CD4-positive, alpha-beta T cell treated with Interleukin-6 for 4 hours (primary cell): ENCODE results near the gene MED12L.

Source experiments
- DNase-seq: peaks from one replicate; pipeline ENCODE4 v3.0.0-alpha.2; 2020; ENCODE audit warnings: mixed read lengths

Gene MED12L

GRCh38 chr3:151091685-151092345, 6.4 kb downstream of the MED12L start:
- DNase-seq, result no peak

- no peak for DNase-seq
Observed at GRCh38 chr3:151093148-151093547, 7.7 kb downstream of the MED12L start.

GRCh38 chr3:151093905-151094304, 8.4 kb downstream of the MED12L start:
- no peak for DNase-seq

- DNase-seq, result no peak
Observed at GRCh38 chr3:151096716-151097115, 11.3 kb downstream of the MED12L start.

DNA sequence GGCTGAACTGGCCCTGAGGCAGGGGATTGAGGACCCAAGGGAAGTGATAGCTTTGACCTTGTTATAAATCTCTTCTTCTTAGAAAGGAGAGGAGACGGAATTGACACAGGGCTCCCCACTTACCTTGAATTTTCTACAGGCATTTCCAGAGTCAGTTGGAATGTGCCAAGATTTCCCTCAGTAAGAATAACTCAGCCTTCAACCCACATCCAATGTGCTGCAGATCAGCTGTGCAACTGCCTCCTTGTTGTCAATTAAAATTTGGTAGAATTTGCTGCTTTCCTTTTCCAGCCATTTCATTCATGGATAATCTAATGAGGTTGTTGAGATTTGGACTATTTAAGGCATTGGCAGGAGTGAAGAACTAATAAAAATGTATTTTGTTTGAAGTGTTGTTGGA, 14.6 kb downstream of the MED12L start:
- DNase-seq, result no peak

DNA sequence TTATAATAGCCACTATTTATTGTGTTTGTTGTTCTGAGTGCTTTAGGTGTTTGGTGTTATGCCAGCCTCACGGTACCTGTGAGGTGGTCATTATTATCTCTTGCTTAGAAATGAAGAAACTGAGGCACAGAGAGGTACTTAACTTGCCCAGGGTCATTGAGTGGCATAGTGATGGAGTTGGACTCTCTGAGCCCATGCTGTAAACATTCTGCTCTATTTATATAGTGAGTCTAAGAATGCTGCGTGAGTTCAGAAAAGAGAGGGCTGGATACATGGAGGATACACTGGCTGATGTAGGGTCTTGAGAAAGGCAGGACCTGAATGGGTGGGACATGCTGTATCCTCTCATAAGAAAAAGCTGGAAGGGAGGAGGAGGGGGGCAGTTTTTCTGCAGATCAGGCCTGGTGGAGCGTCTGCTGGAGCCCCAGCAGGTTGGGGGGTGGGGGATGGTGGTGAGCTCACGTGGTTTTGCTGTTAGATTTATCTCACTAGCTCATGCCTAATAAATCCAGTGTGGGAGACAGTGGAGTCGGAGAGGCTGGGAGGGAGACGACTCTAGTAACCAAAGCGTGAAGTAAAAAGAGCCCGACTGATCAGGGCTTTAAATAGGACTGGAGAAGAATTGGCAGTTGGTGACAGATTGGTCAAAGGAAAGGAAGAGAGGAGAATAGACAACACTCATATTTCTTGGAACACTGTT, 16.0 kb downstream of the MED12L start:
- DNase-seq, result no peak

DNA sequence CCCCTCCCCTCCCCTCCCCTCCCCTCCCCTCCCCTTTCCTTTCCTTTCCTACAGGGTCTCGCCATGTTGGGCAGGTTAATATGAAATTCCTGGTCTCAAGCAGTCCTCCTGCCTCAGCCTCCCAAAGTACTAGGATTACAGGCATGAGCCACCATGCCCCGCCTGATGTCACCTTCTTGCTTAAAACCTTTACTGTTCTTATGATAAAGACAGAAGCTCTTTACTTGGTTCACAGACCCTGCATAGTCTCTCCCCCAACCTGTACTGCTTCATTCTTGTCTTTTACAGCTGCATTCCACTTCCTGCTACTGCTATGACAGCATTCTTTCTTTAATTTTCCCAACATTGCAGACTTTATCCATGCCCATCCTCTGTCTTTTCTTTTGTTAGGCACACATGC, 20.8 kb downstream of the MED12L start:
- DNase-seq, result no peak

- DNase-seq, result no peak
Observed at GRCh38 chr3:151107177-151107576, 21.7 kb downstream of the MED12L start.

DNA sequence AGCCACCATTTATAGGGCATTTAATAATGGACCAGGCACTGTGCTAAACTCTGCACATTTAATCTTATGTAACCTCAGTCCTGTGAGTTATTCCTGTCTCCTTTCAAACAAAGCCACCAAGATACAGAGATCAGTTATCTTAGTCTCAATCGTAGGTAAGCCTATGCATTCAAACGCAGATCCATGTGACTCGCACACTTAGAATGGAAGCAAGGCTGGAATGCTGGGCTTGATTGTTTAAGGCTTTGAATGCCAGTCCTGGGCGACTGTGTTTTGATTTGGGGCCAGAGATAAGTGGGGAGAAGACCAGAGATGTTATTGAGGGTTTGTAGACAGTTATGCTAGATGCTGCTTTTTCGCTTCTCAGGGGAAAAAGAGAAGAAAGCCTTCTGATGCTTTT, 22.2 kb downstream of the MED12L start:
- no peak for DNase-seq

GRCh38 chr3:151109286-151109800, 23.9 kb downstream of the MED12L start:
- DNase-seq, result no peak

GRCh38 chr3:151112731-151113130, 27.3 kb downstream of the MED12L start:
- DNase-seq, result no peak

DNA sequence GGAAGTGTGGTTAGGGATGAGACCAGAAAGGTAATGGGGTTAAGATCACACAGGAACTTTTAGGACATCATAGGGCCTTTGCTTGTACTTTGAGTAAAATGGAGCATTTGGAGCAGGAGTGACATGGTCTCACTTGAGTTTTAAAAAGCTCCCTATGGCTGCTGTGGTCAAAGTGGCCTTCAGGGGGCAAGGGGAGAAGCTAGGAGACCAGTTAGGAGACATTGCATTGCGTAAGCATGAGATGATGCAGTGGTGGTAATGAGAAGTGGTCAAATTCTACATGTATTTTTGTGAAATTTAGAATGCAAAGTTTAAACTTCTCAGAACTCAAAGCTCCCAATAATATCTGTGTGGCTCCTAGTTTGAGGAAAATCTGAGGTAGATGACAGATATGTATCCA, 27.9 kb downstream of the MED12L start:
- DNase-seq, result no peak

DNA sequence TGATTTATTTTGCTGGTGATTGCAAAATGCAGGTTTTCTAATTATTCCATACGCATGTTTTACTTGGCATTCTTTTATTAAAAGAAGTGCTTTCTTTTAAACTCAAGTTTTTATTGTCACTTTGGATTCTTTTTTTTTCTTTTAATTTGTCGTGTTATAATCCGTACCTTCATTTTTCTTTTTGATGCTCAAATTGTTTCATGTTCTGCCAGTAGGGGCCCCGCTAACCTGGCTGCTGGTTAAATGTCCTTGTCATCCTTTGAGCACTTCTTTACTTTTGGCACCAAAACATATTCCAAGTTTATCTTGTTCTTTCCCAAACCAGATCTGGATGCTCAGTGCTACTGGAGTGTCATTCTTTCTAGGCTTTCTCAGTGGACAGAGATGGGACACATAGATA, 31.6 kb downstream of the MED12L start:
- no peak for DNase-seq

- no peak for DNase-seq
Observed at GRCh38 chr3:151119188-151119587, 33.7 kb downstream of the MED12L start.

DNA sequence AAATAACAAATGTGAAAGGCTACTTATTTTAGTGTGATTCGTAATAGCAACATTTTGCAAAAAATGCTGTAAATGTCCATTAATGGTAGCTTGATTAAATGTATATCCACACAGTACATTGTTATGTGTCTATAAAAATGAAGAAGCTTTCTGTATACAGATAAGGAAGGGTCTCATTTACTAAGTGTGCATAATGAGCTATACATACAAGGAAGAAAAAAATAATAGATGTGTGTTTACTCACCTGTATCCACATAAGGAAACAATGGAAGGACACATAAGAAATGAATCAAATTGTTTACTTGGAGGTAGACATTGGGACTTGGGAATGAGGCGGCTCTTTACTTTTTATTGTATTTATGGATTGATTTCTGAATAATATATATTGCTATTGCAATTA, 34.9 kb downstream of the MED12L start:
- DNase-seq, result no peak

DNA sequence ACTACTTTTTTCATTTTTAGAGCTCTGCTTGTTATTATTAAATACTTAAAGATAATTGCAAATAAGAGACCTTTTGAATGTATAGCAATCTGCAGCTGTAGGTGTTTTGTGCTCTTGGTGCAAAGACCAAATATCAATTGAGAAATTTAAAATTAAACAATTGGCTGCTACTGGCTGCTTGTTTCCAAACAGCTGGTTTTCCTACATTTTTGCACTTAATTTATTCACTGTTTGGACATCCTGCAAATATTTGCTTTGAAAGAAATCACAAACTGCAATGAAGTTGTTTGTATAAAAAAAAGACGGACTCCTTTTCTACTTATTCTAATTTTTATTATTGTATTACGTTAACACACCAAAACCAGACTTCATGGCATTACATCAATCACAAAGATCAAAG, 35.6 kb downstream of the MED12L start:
- no peak for DNase-seq

DNA sequence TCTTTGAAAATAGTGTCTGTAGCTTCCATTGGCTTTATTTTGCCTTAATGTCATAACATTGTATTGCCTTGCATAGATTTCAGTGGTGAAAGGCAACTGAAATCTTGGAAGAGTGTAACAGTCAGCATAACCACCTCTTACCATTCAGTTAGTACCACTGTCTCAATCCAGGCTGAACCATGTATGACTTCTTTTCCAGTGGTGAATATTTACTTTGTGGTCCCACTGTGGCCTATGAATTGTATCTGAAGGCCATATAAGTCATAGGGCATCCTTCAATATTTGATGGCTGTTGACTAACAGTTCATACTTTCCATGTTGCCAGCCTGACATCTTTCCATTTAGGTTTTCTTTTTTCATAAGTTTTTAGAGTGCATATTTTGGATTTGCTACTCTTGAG, 38.4 kb downstream of the MED12L start:
- no peak for DNase-seq

DNA sequence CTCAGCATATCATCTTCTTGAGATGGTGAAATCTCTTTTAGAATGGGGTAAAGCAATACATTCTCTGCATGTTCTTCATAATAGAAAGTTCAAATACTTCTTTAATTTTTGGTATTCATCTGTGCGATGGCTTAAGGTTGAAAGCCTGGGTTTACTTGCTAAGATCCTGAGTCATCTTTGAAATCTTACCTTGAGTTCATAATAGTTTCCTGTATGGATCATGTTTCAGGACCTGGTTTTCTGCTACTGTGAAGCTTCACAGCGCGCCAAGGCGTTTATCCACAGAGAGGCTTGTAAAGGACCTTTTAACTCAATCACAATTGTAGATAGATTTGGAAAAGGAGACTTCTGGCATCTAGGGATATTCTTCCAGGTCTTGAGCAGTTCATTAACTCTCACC, 39.0 kb downstream of the MED12L start:
- DNase-seq, result no peak

DNA sequence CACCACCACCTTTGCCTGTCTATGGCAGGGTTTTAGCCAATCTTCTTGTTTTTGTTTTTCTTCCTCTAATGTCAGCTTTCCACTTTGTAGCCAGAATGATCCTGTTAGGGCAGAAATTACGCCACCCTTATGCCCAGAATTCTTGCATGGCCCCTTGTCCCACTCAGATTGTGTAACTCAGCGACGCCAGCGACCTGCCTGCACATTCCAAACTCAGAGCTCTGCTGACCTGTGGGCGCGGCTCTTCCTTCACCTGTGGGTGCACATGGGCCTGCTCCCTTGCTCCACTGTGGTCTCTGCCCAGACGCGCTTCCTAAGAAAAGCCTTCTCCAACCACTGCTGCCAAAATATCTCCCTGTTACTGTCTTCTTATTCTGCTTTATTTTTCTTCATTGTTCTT, 45.0 kb downstream of the MED12L start:
- no peak for DNase-seq

- DNase-seq, result no peak
Observed at GRCh38 chr3:151133175-151133574, 47.7 kb downstream of the MED12L start.

GRCh38 chr3:151133917-151134450, 48.5 kb downstream of the MED12L start:
- no peak for DNase-seq

GRCh38 chr3:151135541-151136337, 50.3 kb downstream of the MED12L start:
- peak; percentile 32 for DNase-seq

- no peak for DNase-seq
Observed at GRCh38 chr3:151142929-151143328, 57.5 kb downstream of the MED12L start.

DNA sequence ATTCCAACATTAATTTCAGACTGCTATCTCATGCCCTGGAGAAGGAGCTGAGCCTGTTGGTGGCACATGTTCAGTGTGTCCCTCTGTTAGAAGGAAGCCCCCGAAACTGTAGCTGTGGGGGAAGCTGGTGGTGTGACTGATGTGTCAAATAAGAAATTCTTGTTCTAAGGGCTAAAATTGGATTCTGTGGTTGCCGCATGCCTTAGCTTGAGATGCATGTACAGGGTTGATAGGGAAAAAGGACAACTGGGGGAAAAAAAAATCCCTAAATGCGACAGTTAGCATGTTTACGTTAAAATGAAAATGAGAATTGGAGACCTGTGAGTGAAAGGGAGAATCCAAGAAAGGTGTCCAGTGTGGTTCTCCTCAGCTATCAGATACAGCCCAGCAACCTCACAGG, 58.6 kb downstream of the MED12L start:
- DNase-seq, result no peak
